Breast epithelium (tissue), 3 donors: ENCODE measurements around the gene RNASE9.

Source experiments
- CTCF ChIP-seq, 3 donors: fragments of 450-650 bp; IDR thresholded peaks; one replicate each; pipeline ENCODE4 v1.5.1; 2016 to 2017; ENCODE audit warnings: antibody characterized with exemption in 3 of 3, mild to moderate bottlenecking in 3 of 3, moderate library complexity in 3 of 3
- POLR2A ChIP-seq: fragments of 450-650 bp; IDR thresholded peaks from one replicate; pipeline ENCODE4 v1.6.1; 2016; ENCODE audit warnings: antibody characterized with exemption, mild to moderate bottlenecking, moderate library complexity
- POLR2AphosphoS5 ChIP-seq, 3 donors: sonication (generic); formaldehyde crosslinking; IDR thresholded peaks; one replicate each; pipeline ENCODE4 v1.6.1; 2017; ENCODE audit warnings: antibody characterized with exemption in 3 of 3

- no peak for TF ChIP-seq CTCF (IDR thresholded peaks at IDR 0.05)
- no peak for TF ChIP-seq POLR2A
- no peak for TF ChIP-seq POLR2AphosphoS5 (IDR thresholded peaks at IDR 0.05)
Measured at GRCh38 chr14:20524027-20524426, 36.8 kb downstream of the RNASE9 start.
